A375 (cell line): Measurements from ENCODE around the gene BAIAP2. TPM values are rescaled to one million over a fixed set of nuclear protein-coding genes. Genes with fewer than 3 reads are reported as not detected.

ENCODE experiments used
- small RNA-seq: library from RNA; depleted of rRNA; stranded (forward); fragments of <200 nt; gene quantifications from one replicate; pipeline ENCODE3, GENCODE V24; 2014
- total RNA-seq: library from RNA; depleted of rRNA; stranded (reverse); fragments of >200 nt; shearing (Covaris generic); gene quantifications from 2 replicates; pipeline ENCODE4 v1.2.3, GENCODE V29; 2014; rRNA removed

BAIAP2 gene, protein sequence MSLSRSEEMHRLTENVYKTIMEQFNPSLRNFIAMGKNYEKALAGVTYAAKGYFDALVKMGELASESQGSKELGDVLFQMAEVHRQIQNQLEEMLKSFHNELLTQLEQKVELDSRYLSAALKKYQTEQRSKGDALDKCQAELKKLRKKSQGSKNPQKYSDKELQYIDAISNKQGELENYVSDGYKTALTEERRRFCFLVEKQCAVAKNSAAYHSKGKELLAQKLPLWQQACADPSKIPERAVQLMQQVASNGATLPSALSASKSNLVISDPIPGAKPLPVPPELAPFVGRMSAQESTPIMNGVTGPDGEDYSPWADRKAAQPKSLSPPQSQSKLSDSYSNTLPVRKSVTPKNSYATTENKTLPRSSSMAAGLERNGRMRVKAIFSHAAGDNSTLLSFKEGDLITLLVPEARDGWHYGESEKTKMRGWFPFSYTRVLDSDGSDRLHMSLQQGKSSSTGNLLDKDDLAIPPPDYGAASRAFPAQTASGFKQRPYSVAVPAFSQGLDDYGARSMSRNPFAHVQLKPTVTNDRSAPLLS
- 23.7 and 30.4 TPM in 2 replicates for total RNA-seq

DNA sequence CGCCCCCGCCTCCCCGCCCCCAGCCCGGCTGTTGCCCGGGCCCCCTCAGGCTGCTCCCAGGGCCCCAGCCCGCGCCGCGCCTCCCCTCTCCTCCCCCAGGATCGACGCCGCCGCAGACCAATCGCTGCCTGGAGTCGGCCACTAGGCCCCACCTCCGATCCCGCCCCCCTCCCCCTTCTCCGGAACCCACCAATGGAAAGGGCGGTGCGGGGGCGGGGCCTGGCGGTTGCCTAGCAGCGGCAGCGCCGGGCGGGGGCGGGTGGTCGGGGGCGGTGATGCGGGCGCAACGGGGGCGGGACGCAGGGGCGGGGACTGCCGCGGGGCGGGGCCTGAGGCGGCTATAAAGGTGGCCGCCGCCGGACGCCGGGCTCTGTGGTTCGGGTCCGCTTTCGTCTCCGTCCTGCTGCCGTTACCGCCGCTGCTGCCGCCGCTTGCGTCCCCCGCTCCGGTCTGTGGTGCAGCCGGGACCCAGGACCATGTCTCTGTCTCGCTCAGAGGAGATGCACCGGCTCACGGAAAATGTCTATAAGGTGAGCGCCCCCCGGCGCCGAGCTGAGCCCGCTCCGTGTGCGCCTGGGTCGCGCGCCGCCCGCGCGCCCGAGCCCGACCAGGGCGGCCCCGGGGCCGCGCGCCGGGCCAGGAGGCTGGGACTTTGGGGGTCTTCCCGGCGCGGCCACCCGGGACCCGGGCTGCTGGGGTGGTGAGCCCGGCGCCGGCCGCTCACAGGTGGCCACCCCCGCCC lies at the start of gene BAIAP2:
Gene BAIAP2, plus strand, starts transcription at position 373 of the 742 bp plus-strand sequence. Its CDS starts 104 bp downstream, at position 477.

DNA sequence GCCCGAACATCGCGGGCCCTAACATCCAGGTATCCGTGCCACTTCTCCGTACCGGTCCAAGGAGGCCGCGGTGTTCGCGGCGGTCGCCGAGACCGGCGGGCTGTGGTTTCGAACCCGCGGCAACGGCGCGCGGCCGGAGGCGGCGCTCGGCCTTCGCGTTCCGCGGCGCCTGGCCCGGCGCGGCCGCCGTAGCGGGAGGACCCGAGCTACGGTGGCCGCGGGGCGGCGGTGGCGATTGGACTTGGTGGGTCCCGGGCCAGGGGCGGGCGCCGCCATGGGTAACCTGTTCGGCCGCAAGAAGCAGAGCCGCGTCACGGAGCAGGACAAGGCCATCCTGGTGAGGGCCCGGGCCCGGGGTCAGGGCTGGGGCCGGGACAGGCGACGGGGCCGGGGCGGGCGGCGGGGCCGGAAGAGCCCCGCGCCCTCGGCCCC lies 43.3 kb upstream of the BAIAP2 start, which contains the start of gene CHMP6:
Gene CHMP6, plus strand, starts transcription at position 197 of the 432 bp plus-strand sequence. Its CDS starts 78 bp downstream, at position 275.

DNA sequence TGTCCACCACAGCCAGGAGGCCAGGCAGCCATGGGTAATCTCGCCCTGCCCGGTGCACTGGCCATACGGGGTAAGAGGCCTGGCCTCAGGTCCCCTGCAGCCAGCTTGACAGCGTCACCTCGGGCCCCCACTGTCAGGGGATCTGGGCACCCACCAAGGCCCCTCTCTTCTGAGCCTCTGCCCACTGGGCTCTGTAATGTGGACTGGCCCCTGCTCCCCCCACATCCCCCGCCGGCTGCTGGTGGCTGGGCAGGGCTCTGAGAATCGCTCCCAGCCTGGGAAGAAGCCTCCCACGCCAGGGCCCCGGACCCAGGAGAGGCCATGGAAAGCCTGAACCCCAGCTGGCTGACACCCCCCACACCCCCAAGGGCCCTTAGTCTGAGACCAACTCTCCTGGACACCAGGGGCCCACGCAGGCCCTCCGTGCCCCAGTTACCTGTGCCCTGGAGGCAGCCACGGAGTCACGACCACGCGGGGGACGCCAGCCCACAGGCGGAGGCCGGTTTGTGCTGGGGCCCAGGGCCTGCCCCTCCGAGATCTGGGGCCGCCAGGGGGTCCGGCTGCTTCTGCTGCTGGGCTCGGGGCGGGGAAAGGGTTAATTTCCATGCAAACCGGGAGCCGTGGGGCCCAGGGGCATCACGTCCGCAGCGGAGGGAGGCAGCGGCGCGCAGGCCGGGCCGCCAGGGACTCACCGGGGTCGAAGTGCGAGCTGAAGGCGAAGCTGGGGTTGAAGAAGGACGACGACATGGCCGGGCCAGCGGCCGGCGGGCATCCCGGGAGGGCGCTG lies 130.5 kb downstream of the BAIAP2 start, which contains the start of gene PVALEF:
Gene PVALEF, plus strand, starts transcription at position 262 of the 787 bp plus-strand sequence. CDS start 15,720 bp downstream, outside the sequence.

DNA sequence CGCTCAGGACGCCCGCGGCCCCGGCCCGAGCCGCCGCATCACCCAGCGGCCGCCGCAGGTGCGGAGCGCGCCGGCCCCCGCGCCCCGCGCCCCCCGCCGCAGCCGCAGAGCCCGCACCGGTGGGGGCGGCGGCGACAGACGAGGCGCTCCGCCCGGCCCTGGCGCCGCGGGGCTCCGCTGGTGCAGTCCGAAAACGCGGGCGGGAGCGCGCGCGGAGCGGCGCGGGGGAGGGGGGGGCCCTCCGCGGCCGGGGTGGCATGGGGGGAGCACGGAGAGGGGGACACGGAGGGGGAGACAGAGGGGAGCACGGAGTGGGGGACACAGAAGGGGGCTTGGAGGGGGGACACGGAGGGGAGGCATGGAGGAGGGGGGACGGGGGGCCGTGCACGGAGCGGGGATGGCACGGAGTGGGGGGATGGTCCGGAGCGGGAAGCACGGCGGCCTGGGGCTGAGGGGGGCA lies 131.1 kb downstream of the BAIAP2 start, which contains the start of gene AATK:
Gene AATK, minus strand, starts transcription at position 189 of the 460 bp plus-strand sequence. CDS start 229 bp downstream, outside the sequence.

Small RNAs within 50 kb of the gene (small RNA-seq; reads per million reads assigned to genes)
- gene MIR1250, result not detected
- 0.25 reads per million for gene MIR3065
- gene MIR657, result not detected

Other genes with a start within 250 kb of the BAIAP2 start
- 17.2 and 18.8 TPM in 2 replicates for gene CHMP6, start 43.3 kb upstream of the BAIAP2 start, total RNA-seq
- gene PVALEF, start 130.4 kb downstream of the BAIAP2 start, total RNA-seq, result not detected in 2 replicates
- 2.7 and 3.4 TPM in 2 replicates for gene AATK, start 131.1 kb downstream of the BAIAP2 start, total RNA-seq
- gene CEP131, start 187.8 kb downstream of the BAIAP2 start, total RNA-seq, result 28.3 and 31.3 TPM in 2 replicates
- 19.3 and 21.2 TPM in 2 replicates for gene TEPSIN, start 203.9 kb downstream of the BAIAP2 start, total RNA-seq
- gene NDUFAF8, start 204.2 kb downstream of the BAIAP2 start, total RNA-seq, result 147 and 153 TPM in 2 replicates